Prostate gland (tissue), 2 donors: ENCODE results near the gene PRKCQ. TPM values are rescaled to one million over a fixed set of nuclear protein-coding genes. Genes with fewer than 3 reads are reported as not detected.

Experiments
- DNase-seq: peaks from one replicate; pipeline ENCODE4 v3.0.0-alpha.2; 2019; ENCODE audit warnings: low spot score
- H3K27ac ChIP-seq, 2 donors: fragments of 200-600 bp; sonication (generic); 2 replicates each; pipeline ENCODE4 v1.5.1; 2017 to 2019
- H3K27me3 ChIP-seq: fragments of 200-600 bp; sonication (generic); replicated peaks from 2 replicates; pipeline ENCODE4 v1.5.1; 2019; ENCODE audit not compliant: insufficient read depth
- H3K36me3 ChIP-seq, 2 donors: fragments of 200-600 bp; sonication (generic); 1 replicate in 1 of 2; 2 replicates in 1 of 2; pipeline versions ENCODE4 v1.5.1 to v1.8.1; 2017 to 2019
- H3K4me1 ChIP-seq: fragments of 200-600 bp; sonication (generic); replicated peaks from 2 replicates; pipeline ENCODE4 v1.5.1; 2019
- H3K4me3 ChIP-seq, 2 donors: fragments of 200-600 bp; sonication (generic); 2 replicates each; pipeline ENCODE4 v1.5.1; 2017 to 2019
- H3K9me3 ChIP-seq: fragments of 200-600 bp; sonication (generic); 2 replicates; pipeline ENCODE4 v1.5.1; 2017
- POLR2A ChIP-seq: fragments of 450-650 bp; IDR thresholded peaks from one replicate; pipeline ENCODE4 v1.6.1; 2016; ENCODE audit warnings: antibody characterized with exemption, mild to moderate bottlenecking
- POLR2AphosphoS5 ChIP-seq: sonication (generic); formaldehyde crosslinking; IDR thresholded peaks from one replicate; pipeline ENCODE4 v1.6.1; 2017; ENCODE audit warnings: antibody characterized with exemption
- WGBS: methylation state at CpG from one replicate; pipeline ENCODE4 v1.1.5; 2018; 5-methylcytosine and 5-hydroxymethylcytosine counted together
- intact Hi-C: fragments of 100-400 bp; cut with DNase I; formaldehyde crosslinking; loops from one replicate; pipeline ENCODE4 v1.14.2; 2022
- total RNA-seq, 2 donors: library from RNA; depleted of rRNA; stranded (reverse); fragments of >200 nt; gene quantifications; one replicate each; pipeline ENCODE4 v1.1.0, GENCODE V29; 2016
- TF ChIP-seq, protein P1 (sequence below), 4 experiments: fragments of 200-600 bp in 2 of 4; fragments of 450-650 bp in 2 of 4; sonication (generic) in 2 of 4; IDR thresholded peaks; 1 replicate in 3 of 4; 2 replicates in 1 of 4; pipeline ENCODE4 v1.5.1; 2016 to 2019; ENCODE audit warnings: antibody characterized with exemption in 4 of 4, mild to moderate bottlenecking in 2 of 4, moderate library complexity in 2 of 4

Gene PRKCQ
- total RNA-seq, 2 donors from 2014 or later, result 0.87 to 1.4 TPM

DNA sequence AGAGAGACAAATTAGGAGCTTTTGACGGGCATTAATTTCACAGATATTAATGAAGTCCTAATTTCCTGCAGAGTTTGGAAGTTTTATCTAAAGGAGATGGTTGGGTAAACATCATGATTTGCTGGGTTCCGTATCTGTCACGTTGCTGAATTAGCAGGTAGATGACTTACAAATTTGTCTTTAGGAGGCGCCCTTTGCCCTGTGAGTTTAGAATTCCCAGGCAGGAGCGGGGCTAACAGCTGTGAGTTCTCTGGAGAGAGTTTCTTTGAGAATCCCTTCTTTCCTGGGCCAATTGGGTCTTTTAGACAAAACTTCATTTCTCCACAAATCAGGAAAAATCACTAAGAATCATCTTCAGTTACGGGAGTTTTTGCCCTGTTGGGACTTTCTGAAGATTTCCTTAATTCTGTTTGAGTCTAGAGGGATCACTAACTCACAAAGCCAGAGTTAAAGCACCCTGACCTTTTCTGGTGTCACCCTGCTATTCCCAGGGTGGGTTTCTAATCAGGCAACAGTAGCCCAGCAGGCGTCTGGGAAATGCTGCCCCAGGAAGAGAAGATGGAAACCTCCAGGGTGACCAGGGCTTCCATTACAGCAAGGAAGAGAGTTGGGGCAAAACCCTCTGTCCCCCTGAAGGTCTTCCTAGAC is 63.7 kb downstream of the PRKCQ start:
- no peaks in the 10 kb centered on the region for H3K36me3 ChIP-seq
- DNase-seq, result no peak
- intact Hi-C loops, result no loop called here
- H3K9me3 ChIP-seq, result no peaks in the 10 kb centered on the region
- no peaks in the 10 kb centered on the region for H3K27me3 ChIP-seq
- no peak overlapping the region for H3K4me3 ChIP-seq
- H3K4me1 ChIP-seq, result no peaks in the 10 kb centered on the region
- H3K27ac ChIP-seq, result no peak overlapping the region
- WGBS, result 77% methylated on average over 7 of the region's 7 CpGs
- TF ChIP-seq, protein P1, sequence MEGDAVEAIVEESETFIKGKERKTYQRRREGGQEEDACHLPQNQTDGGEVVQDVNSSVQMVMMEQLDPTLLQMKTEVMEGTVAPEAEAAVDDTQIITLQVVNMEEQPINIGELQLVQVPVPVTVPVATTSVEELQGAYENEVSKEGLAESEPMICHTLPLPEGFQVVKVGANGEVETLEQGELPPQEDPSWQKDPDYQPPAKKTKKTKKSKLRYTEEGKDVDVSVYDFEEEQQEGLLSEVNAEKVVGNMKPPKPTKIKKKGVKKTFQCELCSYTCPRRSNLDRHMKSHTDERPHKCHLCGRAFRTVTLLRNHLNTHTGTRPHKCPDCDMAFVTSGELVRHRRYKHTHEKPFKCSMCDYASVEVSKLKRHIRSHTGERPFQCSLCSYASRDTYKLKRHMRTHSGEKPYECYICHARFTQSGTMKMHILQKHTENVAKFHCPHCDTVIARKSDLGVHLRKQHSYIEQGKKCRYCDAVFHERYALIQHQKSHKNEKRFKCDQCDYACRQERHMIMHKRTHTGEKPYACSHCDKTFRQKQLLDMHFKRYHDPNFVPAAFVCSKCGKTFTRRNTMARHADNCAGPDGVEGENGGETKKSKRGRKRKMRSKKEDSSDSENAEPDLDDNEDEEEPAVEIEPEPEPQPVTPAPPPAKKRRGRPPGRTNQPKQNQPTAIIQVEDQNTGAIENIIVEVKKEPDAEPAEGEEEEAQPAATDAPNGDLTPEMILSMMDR (IDR thresholded peaks at IDR 0.05), result no peak
- TF ChIP-seq POLR2A (no peak), POLR2AphosphoS5 (no peak)

DNA sequence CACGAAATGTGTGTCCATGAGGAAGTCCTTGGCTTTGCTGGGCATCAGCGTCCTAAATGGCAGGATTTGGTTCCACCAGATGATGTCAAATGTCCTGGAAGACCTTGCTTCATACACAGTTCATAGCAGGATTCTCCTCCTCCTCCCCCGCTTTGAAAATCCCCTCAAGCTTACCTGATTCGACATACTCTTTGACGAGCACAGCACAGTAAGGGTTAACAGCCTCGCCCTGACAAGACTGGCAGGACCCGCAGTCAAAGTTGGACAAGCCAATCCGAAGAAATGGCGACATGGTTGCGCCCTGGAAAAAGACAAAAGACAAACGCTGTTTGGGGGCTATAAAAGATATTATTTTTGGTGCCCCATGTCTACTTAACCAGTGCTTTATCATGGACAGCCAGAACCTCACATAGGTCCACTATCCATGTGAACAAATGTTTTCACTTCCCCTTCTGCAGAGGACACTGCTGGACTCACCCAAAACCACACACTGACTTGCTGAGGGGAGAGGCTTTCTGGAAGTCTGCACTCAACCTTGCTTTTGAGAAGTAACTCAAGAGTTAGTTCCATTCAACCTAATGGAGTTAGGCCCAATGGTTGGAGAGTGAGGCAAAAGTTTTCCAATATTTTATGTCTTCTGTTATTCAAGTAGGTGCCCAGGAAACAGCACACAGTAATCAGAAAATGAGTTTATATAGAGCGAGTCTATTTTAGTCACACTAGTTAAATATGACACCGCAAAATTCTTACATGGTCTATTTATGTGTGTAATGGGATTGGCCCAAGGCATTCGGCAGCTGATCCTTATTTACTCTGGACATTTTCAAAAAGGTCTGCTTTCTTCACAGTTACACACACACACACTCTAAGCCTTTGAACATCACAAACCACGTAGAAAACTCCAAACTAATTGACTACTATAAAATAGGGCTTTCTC is 65.0 kb downstream of the PRKCQ start:
- intact Hi-C loops, result no loop called here
- no peaks in the 10 kb centered on the region for H3K27me3 ChIP-seq
- TF ChIP-seq POLR2AphosphoS5, result no peak
- TF ChIP-seq, protein P1 (IDR thresholded peaks at IDR 0.05), result no peak
- TF ChIP-seq POLR2A, result no peak
- no peak for DNase-seq
- H3K4me3 ChIP-seq, result no peak overlapping the region
- no peaks in the 10 kb centered on the region for H3K4me1 ChIP-seq
- H3K9me3 ChIP-seq, result no peaks in the 10 kb centered on the region
- 68% methylated on average over 15 of the region's 15 CpGs for WGBS
- H3K36me3 ChIP-seq, result no peaks in the 10 kb centered on the region
- H3K27ac ChIP-seq, result no peak overlapping the region

DNA sequence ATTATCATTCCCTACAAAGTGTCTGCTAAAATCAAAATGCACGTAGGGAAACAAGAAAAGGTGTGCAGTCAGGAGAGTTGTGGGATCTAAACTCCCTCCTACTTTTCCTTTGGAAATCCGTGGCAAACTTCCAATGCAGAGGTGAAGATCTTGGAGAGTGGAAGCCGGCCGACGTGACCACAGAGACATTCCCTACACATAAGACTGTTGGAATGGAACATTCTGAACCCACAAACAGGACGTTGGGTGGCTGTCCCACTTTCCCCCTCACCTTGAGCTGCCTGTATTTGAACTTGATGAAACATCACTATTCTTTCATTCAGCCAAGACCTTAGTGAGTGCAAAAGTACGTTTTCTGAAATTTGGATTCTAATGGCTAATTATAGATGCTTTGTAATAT is 65.9 kb downstream of the PRKCQ start:
- 78% methylated on average over 7 of the region's 7 CpGs for WGBS
- H3K9me3 ChIP-seq, result no peaks in the 10 kb centered on the region

DNA sequence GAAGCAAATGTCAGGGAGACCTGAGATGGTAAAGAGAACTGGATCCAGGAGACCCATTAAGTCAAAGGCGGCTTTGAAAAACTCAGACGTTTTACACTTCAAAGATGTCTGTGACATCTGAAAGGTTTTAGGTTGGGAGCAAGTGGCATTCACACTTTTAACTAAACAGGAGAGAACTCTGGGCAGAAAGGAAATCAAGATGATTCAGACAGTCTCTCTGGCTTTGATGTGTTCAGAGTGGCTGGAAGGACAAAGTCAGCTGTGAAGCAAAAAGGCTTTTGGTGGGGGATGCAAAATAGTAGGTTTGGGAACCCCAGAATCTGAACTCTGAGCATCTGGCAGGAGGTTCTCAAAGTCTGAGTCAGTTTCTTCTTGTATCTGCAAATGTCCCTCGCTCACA is 66.6 kb downstream of the PRKCQ start:
- H3K27me3 ChIP-seq, result no peaks in the 10 kb centered on the region
- 80% methylated on average over 3 of the region's 3 CpGs for WGBS
- no peaks in the 10 kb centered on the region for H3K36me3 ChIP-seq
- H3K4me3 ChIP-seq, result no peak overlapping the region
- no peaks in the 10 kb centered on the region for H3K4me1 ChIP-seq
- intact Hi-C loops, result no loop called here
- TF ChIP-seq, protein P1 (IDR thresholded peaks at IDR 0.05), result no peak
- TF ChIP-seq POLR2AphosphoS5 (no peak), POLR2A (no peak)
- no peak overlapping the region for H3K27ac ChIP-seq
- no peaks in the 10 kb centered on the region for H3K9me3 ChIP-seq
- no peak for DNase-seq

More for the DNA sequence above, 65.9 kb downstream of the PRKCQ start:
- no peak for DNase-seq
- H3K36me3 ChIP-seq, result no peaks in the 10 kb centered on the region
- no peak overlapping the region for H3K4me3 ChIP-seq
- no peaks in the 10 kb centered on the region for H3K4me1 ChIP-seq
- TF ChIP-seq POLR2A, result no peak
- no peak for TF ChIP-seq POLR2AphosphoS5
- TF ChIP-seq, protein P1 (IDR thresholded peaks at IDR 0.05), result no peak
- intact Hi-C loops, result no loop called here
- H3K27me3 ChIP-seq, result no peaks in the 10 kb centered on the region
- H3K27ac ChIP-seq, result no peak overlapping the region
